Activated naive CD4-positive, alpha-beta T cell treated with anti-CD3 and anti-CD28 coated beads, Interleukin-2, amount 10 ng/mL, durations not matched to agents 7 days and 5 days (primary cell): Measurements from ENCODE around the gene PRSS12.
"Not testable (repeated sequence)": the region's sequence is repeated elsewhere in the genome, so short reads cannot be mapped to it uniquely, and the experiment has no call there.

Experiments
- CTCF ChIA-PET: fragments of 350-600 bp; sonication (Branson Sonifier 250); formaldehyde crosslinking; loops from one replicate; lab custom pipeline; 2021; ENCODE audit warnings: antibody characterized with exemption; lab: Charles Lee
- DNase-seq: peaks from one replicate; pipeline ENCODE4 v3.0.0-alpha.2; 2020
- H3K27ac Mint-ChIP-seq: one replicate; pipeline ENCODE4 v1.8.0; 2021; ENCODE audit warnings: mild to moderate bottlenecking, moderate library complexity, mixed read lengths
- H3K27me3 Mint-ChIP-seq: one replicate; pipeline ENCODE4 v1.8.0; 2021; ENCODE audit warnings: mild to moderate bottlenecking, mixed read lengths
- H3K36me3 Mint-ChIP-seq: one replicate; pipeline ENCODE4 v1.8.0; 2021; ENCODE audit warnings: mixed read lengths
- H3K4me1 Mint-ChIP-seq: one replicate; pipeline ENCODE4 v1.8.0; 2021; ENCODE audit warnings: mixed read lengths
- H3K4me3 Mint-ChIP-seq: one replicate; pipeline ENCODE4 v1.8.0; 2021; ENCODE audit warnings: mild to moderate bottlenecking, moderate library complexity, mixed read lengths
- H3K9me3 Mint-ChIP-seq: one replicate; pipeline ENCODE4 v1.8.0; 2021; ENCODE audit warnings: mixed read lengths

Gene PRSS12

GRCh38 chr4:118327554-118328241 lies 25.1 kb downstream of the PRSS12 start:
- Mint-ChIP-seq H3K27ac (no peak overlapping the region), H3K4me3 (no peak overlapping the region), H3K4me1 (no peaks in the 10 kb centered on the region), H3K9me3 (no peaks in the 10 kb centered on the region), H3K27me3 (peaks cover under 1% of the 10 kb centered on the region), H3K36me3 (no peaks in the 10 kb centered on the region)
- DNase-seq, result no peak
- CTCF ChIA-PET, result no interaction called here

- no peaks in the 10 kb centered on the region for H3K36me3 Mint-ChIP-seq
- no peak overlapping the region for H3K27ac Mint-ChIP-seq
- CTCF ChIA-PET, result no interaction called here
- H3K4me1 Mint-ChIP-seq, result no peaks in the 10 kb centered on the region
- no peaks in the 10 kb centered on the region for H3K27me3 Mint-ChIP-seq
- DNase-seq, result no peak
- H3K4me3 Mint-ChIP-seq, result no peak overlapping the region
- no peaks in the 10 kb centered on the region for H3K9me3 Mint-ChIP-seq
Observed at GRCh38 chr4:118326585-118326984, 26.2 kb downstream of the PRSS12 start.

GRCh38 chr4:118325431-118325830 lies 27.4 kb downstream of the PRSS12 start:
- no peak for DNase-seq
- CTCF ChIA-PET, result no interaction called here
- H3K4me3 Mint-ChIP-seq, result no peak overlapping the region

GRCh38 chr4:118322831-118323502 lies 29.8 kb downstream of the PRSS12 start:
- Mint-ChIP-seq H3K4me1 (no peaks in the 10 kb centered on the region), H3K27ac (no peak overlapping the region), H3K9me3 (no peaks in the 10 kb centered on the region), H3K36me3 (no peaks in the 10 kb centered on the region), H3K4me3 (no peak overlapping the region), H3K27me3 (no peaks in the 10 kb centered on the region)
- CTCF ChIA-PET, result interaction anchor here (0.7 kb wide), 1 partner anchor 360 kb away, joined by 3 read pairs; no protein-coding TSS in a partner anchor
- DNase-seq, result no peak

More at GRCh38 chr4:118325431-118325830, 27.4 kb downstream of the PRSS12 start:
- no peaks in the 10 kb centered on the region for H3K36me3 Mint-ChIP-seq
- no peaks in the 10 kb centered on the region for H3K9me3 Mint-ChIP-seq
- no peak overlapping the region for H3K27ac Mint-ChIP-seq
- no peaks in the 10 kb centered on the region for H3K4me1 Mint-ChIP-seq
- H3K27me3 Mint-ChIP-seq, result no peaks in the 10 kb centered on the region

- CTCF ChIA-PET, result no interaction called here
- Mint-ChIP-seq H3K27me3 (no peaks in the 10 kb centered on the region), H3K4me3 (no peak overlapping the region), H3K27ac (no peak overlapping the region), H3K4me1 (no peaks in the 10 kb centered on the region), H3K9me3 (no peaks in the 10 kb centered on the region), H3K36me3 (no peaks in the 10 kb centered on the region)
- no peak for DNase-seq
Observed at GRCh38 chr4:118318931-118319330, 33.9 kb downstream of the PRSS12 start.

- DNase-seq, result no peak
- Mint-ChIP-seq H3K4me3 (no peak overlapping the region), H3K9me3 (no peaks in the 10 kb centered on the region), H3K27ac (no peak overlapping the region), H3K27me3 (no peaks in the 10 kb centered on the region), H3K4me1 (no peaks in the 10 kb centered on the region), H3K36me3 (no peaks in the 10 kb centered on the region)
- CTCF ChIA-PET, result no interaction called here
Observed at GRCh38 chr4:118317691-118318090, 35.1 kb downstream of the PRSS12 start.

- no peaks in the 10 kb centered on the region for H3K4me1 Mint-ChIP-seq
- DNase-seq, result no peak
- H3K36me3 Mint-ChIP-seq, result no peaks in the 10 kb centered on the region
- H3K27me3 Mint-ChIP-seq, result no peaks in the 10 kb centered on the region
- H3K9me3 Mint-ChIP-seq, result no peaks in the 10 kb centered on the region
- H3K27ac Mint-ChIP-seq, result no peak overlapping the region
- CTCF ChIA-PET, result no interaction called here
- H3K4me3 Mint-ChIP-seq, result no peak overlapping the region
Observed at GRCh38 chr4:118314221-118314620, 38.6 kb downstream of the PRSS12 start.

GRCh38 chr4:118313098-118313497 lies 39.7 kb downstream of the PRSS12 start:
- CTCF ChIA-PET, result no interaction called here
- Mint-ChIP-seq H3K27ac (no peak overlapping the region), H3K4me1 (no peaks in the 10 kb centered on the region), H3K4me3 (no peak overlapping the region), H3K9me3 (no peaks in the 10 kb centered on the region), H3K36me3 (no peaks in the 10 kb centered on the region), H3K27me3 (no peaks in the 10 kb centered on the region)
- no peak for DNase-seq

- CTCF ChIA-PET, result no interaction called here
- H3K9me3 Mint-ChIP-seq, result no peaks in the 10 kb centered on the region
- no peak overlapping the region for H3K27ac Mint-ChIP-seq
- peaks cover 4% of the 10 kb centered on the region for H3K27me3 Mint-ChIP-seq
- H3K36me3 Mint-ChIP-seq, result no peaks in the 10 kb centered on the region
- no peak overlapping the region for H3K4me3 Mint-ChIP-seq
- H3K4me1 Mint-ChIP-seq, result no peaks in the 10 kb centered on the region
- no peak for DNase-seq
Observed at GRCh38 chr4:118308306-118309030, 44.3 kb downstream of the PRSS12 start.

GRCh38 chr4:118307643-118308042 lies 45.2 kb downstream of the PRSS12 start:
- H3K27ac Mint-ChIP-seq, result no peak overlapping the region
- H3K4me3 Mint-ChIP-seq, result no peak overlapping the region
- H3K4me1 Mint-ChIP-seq, result no peaks in the 10 kb centered on the region
- CTCF ChIA-PET, result no interaction called here
- H3K9me3 Mint-ChIP-seq, result no peaks in the 10 kb centered on the region
- no peaks in the 10 kb centered on the region for H3K36me3 Mint-ChIP-seq
- no peak for DNase-seq
- H3K27me3 Mint-ChIP-seq, result peaks cover 4% of the 10 kb centered on the region

- H3K4me3 Mint-ChIP-seq, H3K36me3 Mint-ChIP-seq, H3K9me3 Mint-ChIP-seq, DNase-seq, CTCF ChIA-PET, H3K4me1 Mint-ChIP-seq, H3K27ac Mint-ChIP-seq, H3K27me3 Mint-ChIP-seq: not testable (repeated sequence)
Observed at GRCh38 chr4:118299619-118300018, 53.2 kb downstream of the PRSS12 start.

- H3K9me3 Mint-ChIP-seq, result no peaks in the 10 kb centered on the region
- no peak overlapping the region for H3K4me3 Mint-ChIP-seq
- H3K27ac Mint-ChIP-seq, result no peak overlapping the region
- H3K4me1 Mint-ChIP-seq, result no peaks in the 10 kb centered on the region
- CTCF ChIA-PET, result no interaction called here
- DNase-seq, result no peak
- no peaks in the 10 kb centered on the region for H3K36me3 Mint-ChIP-seq
- no peaks in the 10 kb centered on the region for H3K27me3 Mint-ChIP-seq
Observed at GRCh38 chr4:118296729-118297128, 56.1 kb downstream of the PRSS12 start.

GRCh38 chr4:118290951-118291350 lies 61.9 kb downstream of the PRSS12 start:
- no peaks in the 10 kb centered on the region for H3K9me3 Mint-ChIP-seq

GRCh38 chr4:118289794-118290193 lies 63.0 kb downstream of the PRSS12 start:
- DNase-seq, result no peak
- H3K4me1 Mint-ChIP-seq, result no peaks in the 10 kb centered on the region
- no peaks in the 10 kb centered on the region for H3K36me3 Mint-ChIP-seq

More at GRCh38 chr4:118290951-118291350, 61.9 kb downstream of the PRSS12 start:
- no peak for DNase-seq
- H3K36me3 Mint-ChIP-seq, result no peaks in the 10 kb centered on the region
- H3K4me1 Mint-ChIP-seq, result no peaks in the 10 kb centered on the region
- CTCF ChIA-PET, result no interaction called here
- H3K27me3 Mint-ChIP-seq, result no peaks in the 10 kb centered on the region
- H3K27ac Mint-ChIP-seq, result no peak overlapping the region
- H3K4me3 Mint-ChIP-seq, result no peak overlapping the region

More at GRCh38 chr4:118289794-118290193, 63.0 kb downstream of the PRSS12 start:
- CTCF ChIA-PET, result no interaction called here
- H3K27ac Mint-ChIP-seq, result no peak overlapping the region
- no peaks in the 10 kb centered on the region for H3K9me3 Mint-ChIP-seq
- no peaks in the 10 kb centered on the region for H3K27me3 Mint-ChIP-seq
- no peak overlapping the region for H3K4me3 Mint-ChIP-seq
